Panc1 (cell line): ENCODE results near the gene IZUMO1. TPM values are rescaled to one million over a fixed set of nuclear protein-coding genes. Genes with fewer than 3 reads are reported as not detected.

ENCODE experiments used
- ATAC-seq: fragments of 200-7000 bp; cut with Tn5 transposase; 2 replicates; pipeline ENCODE4 v1.9.1; 2020; ENCODE audit warnings: mild to moderate bottlenecking, moderate library complexity
- BruUV-seq: library from RNA; stranded (reverse); fragments of 400-500 nt; replicated peaks from 2 replicates; lab custom pipeline; 2021; lab: Mats Ljungman, UMichigan
- CTCF ChIA-PET: fragments of 300-600 bp; sonication (Branson Sonifier 250); formaldehyde crosslinking; loops from one replicate; lab custom pipeline; 2022; ENCODE audit warnings: antibody characterized with exemption; lab: Charles Lee
- POLR2A ChIA-PET: fragments of 300-600 bp; sonication (Branson Sonifier 250); formaldehyde crosslinking; loops from one replicate; lab custom pipeline; 2022; ENCODE audit warnings: antibody characterized with exemption; lab: Charles Lee
- DNase-seq: peaks from one replicate; pipeline ENCODE4 v3.0.0-alpha.2; 2010; ENCODE audit warnings: low read depth, low spot score
- H3K27ac ChIP-seq: 2 replicates; pipeline ENCODE4 v1.5.1; 2011; ENCODE audit warnings: mild to moderate bottlenecking, low read length, inconsistent platforms
- H3K27me3 ChIP-seq: fragments of 200-500 bp; sonication (Bioruptor generic); 2 replicates; pipeline ENCODE4 v1.6.0; 2014; ENCODE audit warnings: low read length, inconsistent platforms; ENCODE audit not compliant: control insufficient read depth, insufficient read depth
- H3K36me3 ChIP-seq: fragments of 200-500 bp; sonication (Bioruptor generic); 2 replicates; pipeline ENCODE4 v1.5.1; 2014; ENCODE audit warnings: inconsistent platforms, mild to moderate bottlenecking, low read length, moderate library complexity; ENCODE audit not compliant: control insufficient read depth, insufficient read depth
- H3K4me1 ChIP-seq: 2 replicates; pipeline ENCODE4 v1.5.1; 2011; ENCODE audit warnings: inconsistent platforms, mild to moderate bottlenecking, low read length, moderate library complexity; ENCODE audit not compliant: control insufficient read depth, insufficient read depth
- H3K4me3 ChIP-seq, 2 experiments: 2 replicates each; pipeline ENCODE4 v1.5.1; 2011 to 2012; ENCODE audit warnings: low read depth in 2 of 2, low read length in 2 of 2, mild to moderate bottlenecking in 2 of 2, inconsistent platforms in 1 of 2, moderate library complexity in 1 of 2
- H3K9me3 ChIP-seq: fragments of 200-500 bp; sonication (Bioruptor generic); 2 replicates; pipeline ENCODE4 v1.5.1; 2014; ENCODE audit warnings: low read depth, mild to moderate bottlenecking, inconsistent platforms, low read length, moderate library complexity; ENCODE audit not compliant: control insufficient read depth, insufficient read depth
- CTCF ChIP-seq: fragments of 450-650 bp; IDR thresholded peaks from 2 replicates; pipeline ENCODE4 v1.5.1; 2017; ENCODE audit warnings: mild to moderate bottlenecking
- POLR2AphosphoS5 ChIP-seq: IDR thresholded peaks from 2 replicates; pipeline ENCODE4 v1.6.1; 2012; ENCODE audit warnings: mild to moderate bottlenecking, low read depth, low read length, moderate library complexity
- REST ChIP-seq, 2 experiments: IDR thresholded peaks; 2 replicates each; pipeline ENCODE4 v1.6.1; 2011 to 2012; ENCODE audit warnings: low read depth in 2 of 2, control low read depth in 1 of 2, low read length in 1 of 2, mild to moderate bottlenecking in 1 of 2, moderate library complexity in 1 of 2; ENCODE audit not compliant: insufficient read depth in 1 of 2
- SIN3A ChIP-seq: IDR thresholded peaks from 2 replicates; pipeline ENCODE4 v1.6.1; 2012; ENCODE audit warnings: low read depth, mild to moderate bottlenecking, low read length, moderate library complexity, borderline replicate concordance; ENCODE audit not compliant: insufficient read depth
- TCF7L2 ChIP-seq: IDR thresholded peaks from 2 replicates; pipeline ENCODE4 v1.6.1; 2011; ENCODE audit warnings: mild to moderate bottlenecking, low read depth, low read length, inconsistent platforms
- in situ Hi-C: cut with HindIII; loops from 2 replicates; pipeline ENCODE4 v1.10.0; 2016; ENCODE audit warnings: low sequenced_read_pairs, low pct_unique_long_range_greater_than_20kb
- intact Hi-C: fragments of 100-400 bp; cut with micrococcal nuclease; formaldehyde crosslinking; loops from one replicate; pipeline ENCODE4 v1.10.0; 2022; ENCODE audit not compliant: unreplicated experiment
- total RNA-seq: library from RNA; stranded (reverse); gene quantifications from one replicate; pipeline ENCODE4 v1.2.1, GENCODE V29; 2021; ENCODE audit not compliant: unreplicated experiment

IZUMO1 gene
- total RNA-seq, 1 experiment from 2014 or later = not detected

- in situ Hi-C loops = no loop called here
- TF ChIP-seq POLR2AphosphoS5 (no peak), SIN3A (no peak), REST (IDR thresholded peaks at IDR 0.05; ENCODE audit: insufficient read depth in 1 of 2, low read depth in 2 of 2, low read length in 1 of 2) (no peak), CTCF (no peak), TCF7L2 (no peak)
- Histone ChIP-seq H3K36me3 (no peaks in the 10 kb centered on the region), H3K4me1 (no peaks in the 10 kb centered on the region), H3K27me3 (no peaks in the 10 kb centered on the region), H3K9me3 (no peaks in the 10 kb centered on the region), H3K27ac (peak overlapping the region; percentile 30; the same call in 1 of the 2 replicates), H3K4me3 (no peak overlapping the region)
- intact Hi-C loops = no loop called here
- no peak for DNase-seq
- 0 out of 2 replicates have a peak, but pooled peaks have one; percentile 32 for ATAC-seq
- no TSS peak for BruUV-seq
- ChIA-PET CTCF (no interaction called here), POLR2A (interaction anchor here (0.6 kb wide), 1 partner anchor 9 kb away, joined by 13 read pairs; no protein-coding TSS in a partner anchor)
Observed at GRCh38 chr19:48724796-48725753, 21.6 kb downstream of the IZUMO1 start.

- no peak overlapping the region for H3K4me3 ChIP-seq
- H3K36me3 ChIP-seq = no peaks in the 10 kb centered on the region
- ChIA-PET POLR2A (interaction anchor here (0.6 kb wide), 1 partner anchor 276 kb away, joined by 8 read pairs; no protein-coding TSS in a partner anchor), CTCF (no interaction called here)
- in situ Hi-C loops = no loop called here
- H3K4me1 ChIP-seq = no peaks in the 10 kb centered on the region
- ATAC-seq (no peak), DNase-seq (no peak)
- no TSS peak for BruUV-seq
- no peak overlapping the region for H3K27ac ChIP-seq
- no peaks in the 10 kb centered on the region for H3K27me3 ChIP-seq
- intact Hi-C loops = no loop called here
- TF ChIP-seq SIN3A = no peak
- no peak for TF ChIP-seq CTCF
- no peak for TF ChIP-seq REST (IDR thresholded peaks at IDR 0.05; ENCODE audit: insufficient read depth in 1 of 2, low read depth in 2 of 2, low read length in 1 of 2)
- no peak for TF ChIP-seq TCF7L2
- no peak for TF ChIP-seq POLR2AphosphoS5
- no peaks in the 10 kb centered on the region for H3K9me3 ChIP-seq
Observed at GRCh38 chr19:48722196-48722708, 24.5 kb downstream of the IZUMO1 start.
